ENCODE data around the gene SLC1A2. TPM values are rescaled to one million over a fixed set of nuclear protein-coding genes. Genes with fewer than 3 reads are reported as not detected.

Gene SLC1A2
- total and polyA plus RNA-seq, 2 experiments from 2014 or later: 0.70 to 2.8 TPM

DNA sequence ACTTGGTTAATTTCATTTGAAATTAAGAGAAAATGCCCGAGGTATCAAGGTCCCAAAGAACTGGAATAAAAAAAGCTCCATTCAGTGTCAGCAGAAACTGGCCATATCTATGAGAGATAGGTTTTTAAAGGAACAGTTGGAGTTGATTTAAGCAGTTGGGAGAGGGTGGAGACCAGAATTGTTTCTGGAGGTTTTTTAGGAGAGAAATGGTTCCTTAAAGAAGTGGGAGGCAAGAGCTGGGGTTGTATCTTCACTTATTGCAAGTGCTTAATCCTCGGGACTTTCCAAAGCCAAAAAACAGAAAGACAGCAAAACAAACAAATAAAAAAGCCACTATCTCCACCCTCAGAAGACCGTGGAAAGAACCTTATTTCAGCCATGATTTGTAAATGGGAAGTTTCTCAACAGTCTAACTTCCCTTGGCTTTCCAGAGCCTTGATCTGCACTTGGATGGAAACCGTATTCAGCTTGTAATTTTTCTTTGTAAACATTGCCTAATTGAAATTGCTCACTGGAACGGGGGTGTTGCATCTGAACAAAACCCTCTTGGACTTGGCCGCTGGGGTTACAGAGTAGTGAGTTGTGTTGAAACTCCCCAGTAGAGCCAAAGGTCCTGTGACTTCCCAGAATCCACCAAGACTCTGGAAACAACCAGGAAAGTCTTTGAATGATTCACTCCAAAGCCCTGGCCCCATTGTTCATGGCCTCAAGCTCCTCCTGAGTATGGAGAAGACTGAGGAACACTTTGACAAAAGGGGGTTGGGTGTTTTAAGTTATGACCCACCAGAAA, 115.6 kb downstream of the SLC1A2 start (continued):
- TF ChIP-seq ZNF462 (CRISPR knock-in tag; IDR thresholded peaks at IDR 0.05): no peak
- no peak for TF ChIP-seq CREB1 (CRISPR knock-in tag; IDR thresholded peaks at IDR 0.05; ENCODE audit: low read depth)

DNA sequence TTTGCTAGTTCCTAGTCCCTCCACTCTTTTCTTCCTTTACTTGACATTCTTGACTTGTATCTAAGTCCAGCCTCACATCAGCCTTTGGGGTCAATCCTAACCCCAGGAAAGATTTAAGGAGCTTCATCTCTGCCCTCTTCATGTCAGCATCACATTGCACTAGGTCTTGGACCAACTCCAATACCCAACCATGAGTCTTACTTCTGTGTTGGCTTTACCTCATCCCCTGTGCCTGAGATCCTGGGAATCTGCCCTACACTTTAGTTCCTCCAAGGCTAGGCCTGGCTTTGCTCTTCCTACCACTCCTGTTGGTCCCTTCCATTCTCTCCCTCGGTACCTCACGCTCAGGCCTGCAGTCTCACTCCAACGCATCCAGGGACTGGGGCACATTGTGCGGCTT, 117.0 kb downstream of the SLC1A2 start:
- Mint-ChIP-seq H3K36me3 (ENCODE audit: low read depth) (no peaks in the 10 kb centered on the region), H3K27me3 (ENCODE audit: insufficient read depth, low read depth, poor library complexity) (peaks cover 2% of the 10 kb centered on the region), H3K27ac (no peak overlapping the region), H3K4me3 (no peak overlapping the region), H3K4me1 (peaks cover 3% of the 10 kb centered on the region; the same call in 2 of the 3 replicates), H3K9me3 (no peaks in the 10 kb centered on the region)
- Histone ChIP-seq H3F3A (replicated peaks; ENCODE audit: low read depth) (no peaks in the 10 kb centered on the region), H3K79me2 (replicated peaks; ENCODE audit: insufficient read depth) (no peaks in the 10 kb centered on the region), H2AFZ (no peak overlapping the region), H3K9me2 (ENCODE audit: insufficient read depth) (no peaks in the 10 kb centered on the region), H3K27me3 (ENCODE audit: insufficient read depth) (no peaks in the 10 kb centered on the region), H3K4me2 (no peak overlapping the region), H3K4me3 (no peak overlapping the region), H3K36me3 (ENCODE audit: insufficient read depth) (no peaks in the 10 kb centered on the region), H4K20me1 (replicated peaks; ENCODE audit: insufficient read depth) (no peaks in the 10 kb centered on the region; the same call in 1 of the 2 replicates), H3K27ac (ENCODE audit: low read depth) (no peak overlapping the region), H3K4me1 (ENCODE audit: insufficient read depth) (no peaks in the 10 kb centered on the region)
- DNase-seq (ENCODE audit: low spot score) (no peak), ATAC-seq (no peak)
- TF ChIP-seq ZNF114 (CRISPR knock-in tag; IDR thresholded peaks at IDR 0.05) (no peak), REST (IDR thresholded peaks at IDR 0.05; ENCODE audit: unreplicated experiment) (no peak), ZNF462 (CRISPR knock-in tag; IDR thresholded peaks at IDR 0.05) (no peak)

Data from GM23338 (cell line).